ENCODE measurements around the gene SKAP1.

- TF ChIP-seq POLR2A (IDR thresholded peaks at IDR 0.05) (no peak), CTCF (IDR thresholded peaks at IDR 0.05) (no peak)
These were observed 93.0 kb downstream of the SKAP1 start for GRCh38 chr17:48336986-48337385.
